SH-SY5Y (cell line): ENCODE results near the gene STK24.

ENCODE experiments used
- GATA2 ChIP-seq: IDR thresholded peaks from 2 replicates; pipeline ENCODE4 v1.6.1; 2011; ENCODE audit warnings: mild to moderate bottlenecking, low read depth, low read length
- GATA3 ChIP-seq: IDR thresholded peaks from 2 replicates; pipeline ENCODE4 v1.6.1; 2011; ENCODE audit warnings: low read depth, mild to moderate bottlenecking, low read length, moderate library complexity

DNA sequence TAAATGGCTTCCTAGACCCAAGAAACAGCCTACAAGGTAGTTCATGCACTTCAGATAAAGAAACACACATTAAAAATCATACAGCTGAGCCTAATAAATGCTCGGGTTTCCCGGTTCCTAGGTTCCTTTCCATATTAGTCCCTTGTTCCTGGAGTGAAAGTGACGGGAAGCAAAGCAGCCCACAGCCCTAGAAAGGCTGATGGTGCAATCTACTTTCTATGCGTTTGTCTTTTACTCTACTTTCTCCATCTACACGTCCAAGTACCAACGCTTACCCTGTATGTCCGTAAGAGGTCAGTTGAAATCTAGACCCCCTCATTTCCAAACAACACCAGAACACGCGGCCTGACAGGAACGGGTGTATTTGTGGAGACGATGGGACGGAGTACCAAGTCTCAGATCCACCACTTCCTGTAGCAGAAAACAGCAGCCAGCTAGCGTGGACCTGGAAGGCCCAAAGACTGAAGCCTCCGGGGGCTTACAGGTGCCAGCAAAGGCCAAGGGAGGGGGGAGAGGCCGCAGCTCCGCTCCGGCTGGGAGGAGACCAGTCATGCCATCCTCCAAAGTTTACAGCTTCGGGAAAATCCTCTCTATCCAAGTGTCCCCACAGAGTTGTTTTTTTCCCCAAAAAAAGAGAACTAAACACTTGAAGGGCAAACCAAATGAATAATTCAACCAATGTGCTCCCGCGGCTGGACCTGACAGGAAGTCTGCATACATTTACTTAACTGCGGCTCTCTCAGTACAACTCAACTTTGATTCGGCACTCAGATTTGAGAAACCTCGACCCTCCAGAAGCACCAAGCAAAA is 34.1 kb downstream of the STK24 start:
- TF ChIP-seq GATA3 (no peak), GATA2 (no peak)
